HL-60 (cell line): ENCODE results near the gene EXOC6B.

Experiments used
- DNase-seq, 2 experiments: peaks; one replicate each; pipeline ENCODE4 v3.0.0-alpha.2; 2010 to 2020; ENCODE audit warnings: low read depth in 1 of 2, low spot score in 1 of 2
- H3K27ac ChIP-seq: fragments of 250-450 bp; sonication (Bioruptor Pico); replicated peaks from 2 replicates; pipeline ENCODE4 v1.5.1; 2020; ENCODE audit warnings: mild to moderate bottlenecking, moderate library complexity
- H3K27me3 ChIP-seq: fragments of 250-450 bp; sonication (Bioruptor Pico); 2 replicates; pipeline ENCODE4 v1.5.1; 2021; ENCODE audit warnings: mild to moderate bottlenecking, moderate library complexity; ENCODE audit not compliant: insufficient read depth, poor library complexity, severe bottlenecking
- H3K4me3 ChIP-seq: replicated peaks from 2 replicates; pipeline ENCODE4 v1.5.1; 2011; ENCODE audit warnings: mild to moderate bottlenecking, control low read depth, low read length; ENCODE audit not compliant: insufficient read depth
- CTCF ChIP-seq: IDR thresholded peaks from one replicate; pipeline ENCODE4 v1.5.1; 2011; ENCODE audit warnings: low read length, control low read depth, inconsistent platforms; ENCODE audit not compliant: insufficient read depth
- GABPA ChIP-seq: IDR thresholded peaks from 2 replicates; pipeline ENCODE4 v1.6.1; 2012; ENCODE audit warnings: low read depth
- POLR2AphosphoS5 ChIP-seq: IDR thresholded peaks from 2 replicates; pipeline ENCODE4 v1.6.1; 2012; ENCODE audit warnings: low read depth
- REST ChIP-seq: IDR thresholded peaks from 2 replicates; pipeline ENCODE4 v1.6.1; 2012; ENCODE audit warnings: low read depth; ENCODE audit not compliant: insufficient replicate concordance
- SPI1 ChIP-seq: IDR thresholded peaks from 2 replicates; pipeline ENCODE4 v1.6.1; 2012; ENCODE audit warnings: low read depth, mild to moderate bottlenecking, borderline replicate concordance

The EXOC6B gene

GRCh38 chr2:72794572-72794971 is 31.3 kb downstream of the EXOC6B start:
- Histone ChIP-seq H3K4me3 (no peak overlapping the region), H3K27ac (no peak overlapping the region), H3K27me3 (no peaks in the 10 kb centered on the region)
- TF ChIP-seq SPI1 (no peak), POLR2AphosphoS5 (no peak), REST (no peak), CTCF (no peak), GABPA (no peak)
- DNase-seq, result no peak

GRCh38 chr2:72793798-72794440 is 31.9 kb downstream of the EXOC6B start:
- DNase-seq, result no peak
- no peak for TF ChIP-seq GABPA
- no peak for TF ChIP-seq REST
- no peak for TF ChIP-seq CTCF
- no peak for TF ChIP-seq POLR2AphosphoS5
- TF ChIP-seq SPI1, result no peak
- H3K4me3 ChIP-seq, result no peak overlapping the region
- no peaks in the 10 kb centered on the region for H3K27me3 ChIP-seq
- H3K27ac ChIP-seq, result no peak overlapping the region

GRCh38 chr2:72789241-72789640 is 36.6 kb downstream of the EXOC6B start:
- DNase-seq, result no peak
- TF ChIP-seq GABPA, result no peak
- TF ChIP-seq CTCF, result no peak
- TF ChIP-seq POLR2AphosphoS5, result no peak
- no peak for TF ChIP-seq SPI1
- no peak for TF ChIP-seq REST
- no peaks in the 10 kb centered on the region for H3K27me3 ChIP-seq
- no peak overlapping the region for H3K27ac ChIP-seq
- no peak overlapping the region for H3K4me3 ChIP-seq
